SK-N-SH (cell line): ENCODE results near the gene AQP1. TPM values are rescaled to one million over a fixed set of nuclear protein-coding genes. Genes with fewer than 3 reads are reported as not detected.

ENCODE experiments used
- CTCF ChIA-PET: fragments of 300-600, 350-600 bp; formaldehyde crosslinking; extraction: SDS; loops from one replicate; lab custom pipeline; 2021; lab: Yijun Ruan, JAX
- POLR2A ChIA-PET: fragments of 350-600 bp; sonication (Branson Sonifier 250); formaldehyde crosslinking; extraction: SDS; loops from one replicate; lab custom pipeline; 2020; ENCODE audit warnings: antibody characterized with exemption, inconsistent platforms; lab: Yijun Ruan, JAX
- DNase-seq: peaks from one replicate; pipeline ENCODE4 v3.0.0; 2012
- H2AFZ ChIP-seq: fragments of 200-600 bp; sonication (generic); 2 replicates; pipeline ENCODE4 v1.8.1; 2016; ENCODE audit warnings: antibody characterized with exemption, mild to moderate bottlenecking, low read depth
- H3F3A ChIP-seq: fragments of 200-600 bp; sonication (generic); replicated peaks from 2 replicates; pipeline ENCODE3; 2016; ENCODE audit warnings: antibody characterized with exemption, mild to moderate bottlenecking; ENCODE audit not compliant: insufficient read depth
- H3K27ac ChIP-seq, 2 experiments: fragments of 200-500 bp in 1 of 2; fragments of 200-600 bp in 1 of 2; sonication (Bioruptor generic) in 1 of 2; sonication (generic), shearing (Covaris generic) in 1 of 2; 2 replicates each; pipeline versions ENCODE4 v1.5.1 to v1.6.1; 2014 to 2016; ENCODE audit warnings: low read depth in 2 of 2, inconsistent platforms in 1 of 2, low read length in 1 of 2, mild to moderate bottlenecking in 1 of 2, mixed read lengths in 1 of 2
- H3K27me3 ChIP-seq: fragments of 200-600 bp; sonication (generic), shearing (Covaris generic); 2 replicates; pipeline ENCODE4 v1.6.1; 2016; ENCODE audit warnings: mixed run types; ENCODE audit not compliant: insufficient read depth
- H3K36me3 ChIP-seq, 2 experiments: fragments of 200-500 bp in 1 of 2; fragments of 200-600 bp in 1 of 2; sonication (Bioruptor generic) in 1 of 2; sonication (generic) in 1 of 2; replicated peaks in 1 of 2; 2 replicates each; pipeline versions ENCODE3 to v1.5.1; 2014 to 2016; ENCODE audit warnings: low read length in 1 of 2, mild to moderate bottlenecking in 1 of 2; ENCODE audit not compliant: insufficient read depth in 2 of 2, control insufficient read depth in 1 of 2
- H3K4me1 ChIP-seq, 2 experiments: fragments of 200-500 bp in 1 of 2; fragments of 200-600 bp in 1 of 2; sonication (Bioruptor generic) in 1 of 2; sonication (generic), shearing (Covaris generic) in 1 of 2; 2 replicates each; pipeline versions ENCODE4 v1.5.1 to v1.6.1; 2014 to 2016; ENCODE audit warnings: low read depth in 1 of 2, low read length in 1 of 2, mixed run types in 1 of 2; ENCODE audit not compliant: insufficient read depth in 2 of 2, control insufficient read depth in 1 of 2
- H3K4me2 ChIP-seq: fragments of 200-600 bp; sonication (generic), shearing (Covaris generic); 2 replicates; pipeline ENCODE4 v1.6.1; 2017; ENCODE audit warnings: mixed run types
- H3K4me3 ChIP-seq, 2 experiments: fragments of 200-500 bp in 1 of 2; fragments of 200-600 bp in 1 of 2; sonication (Bioruptor generic) in 1 of 2; sonication (generic), shearing (Covaris generic) in 1 of 2; 2 replicates each; pipeline versions ENCODE4 v1.5.1 to v1.8.1; 2014 to 2016; ENCODE audit warnings: low read depth in 2 of 2, inconsistent platforms in 1 of 2, low read length in 1 of 2, mild to moderate bottlenecking in 1 of 2, mixed read lengths in 1 of 2, moderate library complexity in 1 of 2
- H3K79me2 ChIP-seq: fragments of 200-600 bp; sonication (generic); 2 replicates; pipeline ENCODE4 v1.8.1; 2017; ENCODE audit warnings: mild to moderate bottlenecking; ENCODE audit not compliant: insufficient read depth
- H3K9ac ChIP-seq: fragments of 200-600 bp; sonication (generic); 2 replicates; pipeline ENCODE4 v1.6.1; 2017; ENCODE audit warnings: mixed run types
- H3K9me2 ChIP-seq: fragments of 200-600 bp; sonication (generic); 2 replicates; pipeline ENCODE4 v1.6.1; 2017; ENCODE audit warnings: mixed run types
- H3K9me3 ChIP-seq: fragments of 200-600 bp; sonication (generic); 2 replicates; pipeline ENCODE4 v1.6.1; 2017; ENCODE audit warnings: mixed run types, mild to moderate bottlenecking, moderate library complexity
- H4K20me1 ChIP-seq: fragments of 200-600 bp; sonication (generic); 2 replicates; pipeline ENCODE4 v1.6.1; 2017; ENCODE audit warnings: mild to moderate bottlenecking, mixed run types; ENCODE audit not compliant: insufficient read depth
- EP300 ChIP-seq, 2 experiments: IDR thresholded peaks; 2 replicates each; pipeline versions ENCODE4 v1.4.0 to v1.6.1; 2012; ENCODE audit warnings: borderline replicate concordance in 1 of 2, low read depth in 1 of 2, low read length in 1 of 2
- EZH2phosphoT487 ChIP-seq: fragments of 200-600 bp; sonication (generic); IDR thresholded peaks from 2 replicates; pipeline ENCODE4 v1.6.1; 2017; ENCODE audit warnings: low read depth, mixed run types, mild to moderate bottlenecking, antibody characterized with exemption, moderate library complexity, borderline replicate concordance
- FOSL2 ChIP-seq: IDR thresholded peaks from 2 replicates; pipeline ENCODE4 v1.4.0; 2012; ENCODE audit warnings: low read depth, mild to moderate bottlenecking, moderate library complexity, borderline replicate concordance
- FOXM1 ChIP-seq: IDR thresholded peaks from 2 replicates; pipeline ENCODE4 v1.4.0; 2012; ENCODE audit warnings: low read depth, mild to moderate bottlenecking
- GATA2 ChIP-seq: sonication (generic); formaldehyde crosslinking; IDR thresholded peaks from 2 replicates; pipeline ENCODE4 v1.5.0; 2020; ENCODE audit warnings: mild to moderate bottlenecking, missing genetic modification reagents
- JUND ChIP-seq: IDR thresholded peaks from 2 replicates; pipeline ENCODE4 v1.4.0; 2012
- MXI1 ChIP-seq: IDR thresholded peaks from 2 replicates; pipeline ENCODE4 v1.6.1; 2012; ENCODE audit warnings: mild to moderate bottlenecking, low read depth, low read length, improper control_type of control experiment
- NFIC ChIP-seq: IDR thresholded peaks from 2 replicates; pipeline ENCODE4 v1.4.0; 2012; ENCODE audit warnings: borderline replicate concordance
- POLR2AphosphoS5 ChIP-seq: IDR thresholded peaks from 2 replicates; pipeline ENCODE4 v1.6.1; 2012; ENCODE audit warnings: low read depth, low read length
- RCOR1 ChIP-seq: fragments of 150-350 bp; IDR thresholded peaks from 2 replicates; pipeline ENCODE4 v1.6.1; 2017; ENCODE audit warnings: antibody characterized with exemption, low read length
- TCF12 ChIP-seq: IDR thresholded peaks from 2 replicates; pipeline ENCODE4 v1.4.0; 2012
- TEAD4 ChIP-seq: IDR thresholded peaks from 2 replicates; pipeline ENCODE4 v1.4.0; 2012; ENCODE audit warnings: mild to moderate bottlenecking, borderline replicate concordance; ENCODE audit not compliant: insufficient read depth
- WGBS: methylation state at CpG from one replicate; pipeline ENCODE4 v1.1.6; 2017; ENCODE audit warnings: low lambda C conversion rate; 5-methylcytosine and 5-hydroxymethylcytosine counted together
- polyA plus RNA-seq, 3 experiments: library from polyadenylated mRNA; depleted of rRNA; stranded (reverse); fragments of >200 nt; gene quantifications; 2 replicates each; pipeline ENCODE4 v1.2.3, GENCODE V29; 2012
- TF ChIP-seq, protein P1 (sequence below): fragments of 150-350 bp; IDR thresholded peaks from 2 replicates; pipeline ENCODE4 v1.6.1; 2017; ENCODE audit warnings: antibody characterized with exemption, low read length, low read depth, borderline replicate concordance
- TF ChIP-seq, protein P2 (sequence below): IDR thresholded peaks from 2 replicates; pipeline ENCODE4 v1.4.0; 2012; ENCODE audit warnings: low read depth
- TF ChIP-seq, protein P3 (sequence below): IDR thresholded peaks from 2 replicates; pipeline ENCODE4; 2012
- TF ChIP-seq, protein P4 (sequence below): fragments of 200-600 bp; sonication (generic); IDR thresholded peaks from 2 replicates; pipeline ENCODE4 v1.6.1; 2017; ENCODE audit warnings: antibody characterized with exemption, mild to moderate bottlenecking, moderate library complexity
- TF ChIP-seq, protein P5 (sequence below): IDR thresholded peaks from 2 replicates; pipeline ENCODE4 v1.4.0; 2012; ENCODE audit warnings: low read depth, borderline replicate concordance

AQP1 gene
- polyA plus RNA-seq, 1 of the 3 experiments (the other 2 are of a cell fraction) = 1.7 TPM

DNA sequence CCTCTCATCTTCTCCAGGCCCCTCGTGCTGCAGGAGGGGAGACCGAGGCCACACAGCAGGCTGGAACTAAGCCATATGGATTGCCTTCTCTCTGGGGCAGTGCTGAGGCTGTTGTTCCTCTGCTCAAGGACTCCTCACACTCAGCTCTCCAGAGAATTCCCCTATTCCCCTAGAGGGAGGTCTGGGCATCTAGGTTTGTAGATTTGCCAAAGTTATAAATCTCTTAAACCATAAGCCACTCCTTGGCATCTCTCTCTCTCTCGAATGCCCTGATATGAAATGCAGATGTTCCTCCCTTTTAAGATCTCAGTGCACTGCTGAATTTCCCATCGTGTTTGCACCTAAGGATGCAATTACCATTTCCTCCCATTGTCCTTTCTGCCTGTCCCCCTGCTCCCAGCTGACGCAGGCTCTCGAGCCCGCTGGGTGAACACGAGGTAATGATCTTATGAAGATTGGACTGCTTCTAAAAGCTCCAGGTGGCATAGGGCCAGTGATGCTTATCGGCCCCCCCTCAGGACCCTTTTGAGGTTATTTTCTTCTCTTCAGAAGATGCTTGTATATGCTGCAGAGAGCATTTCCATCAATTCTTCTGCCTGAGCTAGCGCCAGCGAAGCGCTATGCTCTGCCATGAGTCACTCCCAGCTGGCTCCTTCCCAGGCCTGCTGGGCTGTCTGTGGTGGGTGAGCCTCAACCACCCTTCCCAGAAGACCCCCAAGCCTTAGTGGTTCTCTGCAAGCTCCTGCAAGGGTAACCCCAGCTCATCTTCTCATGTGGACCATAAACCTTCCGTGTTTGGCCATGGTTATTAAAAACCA, 41.6 kb upstream of the AQP1 start:
- H4K20me1 ChIP-seq = no peaks in the 10 kb centered on the region
- H3K4me1 ChIP-seq = peaks cover 18 to 24% of the 10 kb centered on the region in 2 experiments; a peak in 3 of 4 replicates
- DNase-seq = peak; percentile 78
- no peaks in the 10 kb centered on the region for H3K9me3 ChIP-seq
- no peak overlapping the region for H2AFZ ChIP-seq
- peak overlapping the region; percentile 45 for H3K4me2 ChIP-seq
- ChIA-PET CTCF (interaction anchor here (0.7 to 1.5 kb wide), 8 partner anchors 14 to 236 kb away, joined by 3 to 8 read pairs (median 3); no protein-coding TSS in a partner anchor), POLR2A (interaction anchor here (0.6 to 1.0 kb wide), 2 partner anchors 16 to 29 kb away, joined by 3 read pairs; no protein-coding TSS in a partner anchor)
- no peaks in the 10 kb centered on the region for H3K79me2 ChIP-seq
- no peaks in the 10 kb centered on the region for H3K9me2 ChIP-seq
- H3K9ac ChIP-seq = no peak overlapping the region
- WGBS = 35% methylated on average over 12 of the region's 13 CpGs
- peak; percentile 78 for TF ChIP-seq GATA2
- TF ChIP-seq RCOR1 = no peak; the same call in 1 of the 2 replicates
- TF ChIP-seq EZH2phosphoT487 = no peak
- peak; percentile 89; the same call in 1 of the 2 replicates for TF ChIP-seq TEAD4
- peak; percentile 87 for TF ChIP-seq TCF12
- no peak; the same call in 1 of the 2 replicates for TF ChIP-seq FOXM1
- peak; percentile 11; the same call in 1 of the 2 replicates for TF ChIP-seq POLR2AphosphoS5
- TF ChIP-seq, protein P1, sequence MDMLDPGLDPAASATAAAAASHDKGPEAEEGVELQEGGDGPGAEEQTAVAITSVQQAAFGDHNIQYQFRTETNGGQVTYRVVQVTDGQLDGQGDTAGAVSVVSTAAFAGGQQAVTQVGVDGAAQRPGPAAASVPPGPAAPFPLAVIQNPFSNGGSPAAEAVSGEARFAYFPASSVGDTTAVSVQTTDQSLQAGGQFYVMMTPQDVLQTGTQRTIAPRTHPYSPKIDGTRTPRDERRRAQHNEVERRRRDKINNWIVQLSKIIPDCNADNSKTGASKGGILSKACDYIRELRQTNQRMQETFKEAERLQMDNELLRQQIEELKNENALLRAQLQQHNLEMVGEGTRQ = no peak
- TF ChIP-seq, protein P2, sequence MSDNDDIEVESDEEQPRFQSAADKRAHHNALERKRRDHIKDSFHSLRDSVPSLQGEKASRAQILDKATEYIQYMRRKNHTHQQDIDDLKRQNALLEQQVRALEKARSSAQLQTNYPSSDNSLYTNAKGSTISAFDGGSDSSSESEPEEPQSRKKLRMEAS = peak; percentile 90
- peak; percentile 30; the same call in 1 of the 2 replicates for TF ChIP-seq MXI1
- TF ChIP-seq FOSL2 = peak; percentile 93
- TF ChIP-seq NFIC = peak; percentile 97
- TF ChIP-seq, protein P3, sequence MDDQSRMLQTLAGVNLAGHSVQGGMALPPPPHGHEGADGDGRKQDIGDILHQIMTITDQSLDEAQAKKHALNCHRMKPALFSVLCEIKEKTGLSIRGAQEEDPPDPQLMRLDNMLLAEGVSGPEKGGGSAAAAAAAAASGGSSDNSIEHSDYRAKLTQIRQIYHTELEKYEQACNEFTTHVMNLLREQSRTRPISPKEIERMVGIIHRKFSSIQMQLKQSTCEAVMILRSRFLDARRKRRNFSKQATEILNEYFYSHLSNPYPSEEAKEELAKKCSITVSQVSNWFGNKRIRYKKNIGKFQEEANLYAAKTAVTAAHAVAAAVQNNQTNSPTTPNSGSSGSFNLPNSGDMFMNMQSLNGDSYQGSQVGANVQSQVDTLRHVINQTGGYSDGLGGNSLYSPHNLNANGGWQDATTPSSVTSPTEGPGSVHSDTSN = peak; percentile 69
- TF ChIP-seq, protein P4, sequence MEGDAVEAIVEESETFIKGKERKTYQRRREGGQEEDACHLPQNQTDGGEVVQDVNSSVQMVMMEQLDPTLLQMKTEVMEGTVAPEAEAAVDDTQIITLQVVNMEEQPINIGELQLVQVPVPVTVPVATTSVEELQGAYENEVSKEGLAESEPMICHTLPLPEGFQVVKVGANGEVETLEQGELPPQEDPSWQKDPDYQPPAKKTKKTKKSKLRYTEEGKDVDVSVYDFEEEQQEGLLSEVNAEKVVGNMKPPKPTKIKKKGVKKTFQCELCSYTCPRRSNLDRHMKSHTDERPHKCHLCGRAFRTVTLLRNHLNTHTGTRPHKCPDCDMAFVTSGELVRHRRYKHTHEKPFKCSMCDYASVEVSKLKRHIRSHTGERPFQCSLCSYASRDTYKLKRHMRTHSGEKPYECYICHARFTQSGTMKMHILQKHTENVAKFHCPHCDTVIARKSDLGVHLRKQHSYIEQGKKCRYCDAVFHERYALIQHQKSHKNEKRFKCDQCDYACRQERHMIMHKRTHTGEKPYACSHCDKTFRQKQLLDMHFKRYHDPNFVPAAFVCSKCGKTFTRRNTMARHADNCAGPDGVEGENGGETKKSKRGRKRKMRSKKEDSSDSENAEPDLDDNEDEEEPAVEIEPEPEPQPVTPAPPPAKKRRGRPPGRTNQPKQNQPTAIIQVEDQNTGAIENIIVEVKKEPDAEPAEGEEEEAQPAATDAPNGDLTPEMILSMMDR = peak; percentile 13; the same call in 1 of the 2 replicates
- TF ChIP-seq, protein P5, sequence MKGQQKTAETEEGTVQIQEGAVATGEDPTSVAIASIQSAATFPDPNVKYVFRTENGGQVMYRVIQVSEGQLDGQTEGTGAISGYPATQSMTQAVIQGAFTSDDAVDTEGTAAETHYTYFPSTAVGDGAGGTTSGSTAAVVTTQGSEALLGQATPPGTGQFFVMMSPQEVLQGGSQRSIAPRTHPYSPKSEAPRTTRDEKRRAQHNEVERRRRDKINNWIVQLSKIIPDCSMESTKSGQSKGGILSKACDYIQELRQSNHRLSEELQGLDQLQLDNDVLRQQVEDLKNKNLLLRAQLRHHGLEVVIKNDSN = no peak
- peak; percentile 38 to 92; a peak in 2 of 4 replicates for TF ChIP-seq EP300 (IDR thresholded peaks at IDR 0.05; ENCODE audit: borderline replicate concordance in 1 of 2, low read depth in 1 of 2, low read length in 1 of 2)
- TF ChIP-seq JUND = peak; percentile 88
- peaks cover 7% of the 10 kb centered on the region for H3F3A ChIP-seq
- no peaks in the 10 kb centered on the region for H3K27me3 ChIP-seq
- H3K27ac ChIP-seq = peak overlapping the region; percentile 45 to 68
- peak overlapping the region in 1 of 2 experiments; percentile 21; a peak in 1 of 4 replicates for H3K4me3 ChIP-seq
- H3K36me3 ChIP-seq = peaks cover 0 to 10% of the 10 kb centered on the region in 2 experiments
